Fibroblast of lung (primary cell): ENCODE data around the gene ING4.

ENCODE experiments used
- CTCF ChIP-seq, 2 donors: IDR thresholded peaks in 1 of 2; conservative IDR thresholded peaks in 1 of 2; 1 replicate in 1 of 2; 2 replicates in 1 of 2; pipeline ENCODE4 v1.5.1; 2011 to 2012; ENCODE audit warnings: low read length in 2 of 2, control low read depth in 1 of 2, inconsistent platforms in 1 of 2, low read depth in 1 of 2, mild to moderate bottlenecking in 1 of 2
- EZH2 ChIP-seq: IDR thresholded peaks from 2 replicates; pipeline ENCODE4 v1.5.1; 2012; ENCODE audit warnings: low read length, control low read depth, mild to moderate bottlenecking; ENCODE audit errors: missing control alignments

DNA sequence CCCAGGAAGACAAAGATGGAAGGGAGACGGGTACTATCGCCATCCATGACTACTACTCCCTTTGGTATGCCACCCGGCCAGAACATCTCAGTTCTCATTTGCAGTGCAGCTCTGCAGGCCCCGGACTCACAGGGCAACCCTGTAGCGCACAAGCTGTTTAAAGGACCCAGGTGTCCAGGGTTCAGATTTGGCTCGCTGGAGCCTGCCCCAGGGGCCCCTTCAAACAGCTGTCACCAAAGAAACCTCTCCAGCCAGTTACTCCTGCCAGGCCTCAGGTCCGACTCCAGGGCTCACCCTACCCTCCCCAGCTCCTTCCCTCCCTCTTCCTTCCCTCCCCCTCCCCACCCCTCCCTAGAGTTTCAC is 50.3 kb downstream of the ING4 start:
- TF ChIP-seq CTCF (conservative IDR thresholded peaks at IDR 0.05 in 1 of 2, IDR thresholded peaks at IDR 0.05 in 1 of 2; ENCODE audit: low read depth in 1 of 2, low read length in 2 of 2) (no peak), EZH2 (no peak)
